Astrocyte (in vitro differentiated cells and primary cell): Measurements from ENCODE around the gene DNAJB6. TPM values are rescaled to one million over a fixed set of nuclear protein-coding genes. Genes with fewer than 3 reads are reported as not detected.

Experiments used
- DNase-seq: peaks from one replicate; pipeline ENCODE4 v3.0.0-alpha.2; 2010; ENCODE audit warnings: low read depth
- FAIRE-seq: peaks from 2 replicates; lab custom pipeline; 2011; peaks lifted over from hg19 to GRCh38; lab: Jason Lieb, UNC
- H2AFZ ChIP-seq: 2 replicates; pipeline ENCODE4 v1.6.0; 2012; ENCODE audit warnings: low read depth, low read length, inconsistent platforms
- H3K27ac ChIP-seq: 2 replicates; pipeline ENCODE4 v1.5.1; 2011; ENCODE audit warnings: low read depth, low read length, inconsistent platforms
- H3K27me3 ChIP-seq: 2 replicates; pipeline ENCODE4 v1.6.0; 2011; ENCODE audit warnings: low read length, inconsistent platforms; ENCODE audit not compliant: insufficient read depth
- H3K36me3 ChIP-seq: 2 replicates; pipeline ENCODE4 v1.5.1; 2011; ENCODE audit warnings: low read length, inconsistent platforms; ENCODE audit not compliant: insufficient read depth
- H3K4me1 ChIP-seq: 2 replicates; pipeline ENCODE4 v1.5.1; 2011; ENCODE audit warnings: low read length, inconsistent platforms; ENCODE audit not compliant: insufficient read depth
- H3K4me2 ChIP-seq: 2 replicates; pipeline ENCODE4 v1.6.0; 2012; ENCODE audit warnings: low read length, inconsistent platforms
- H3K4me3 ChIP-seq: 2 replicates; pipeline ENCODE4 v1.5.1; 2011; ENCODE audit warnings: low read depth, mild to moderate bottlenecking, low read length, inconsistent platforms; ENCODE audit not compliant: insufficient read depth
- H3K79me2 ChIP-seq: 2 replicates; pipeline ENCODE4 v1.6.0; 2012; ENCODE audit warnings: mild to moderate bottlenecking, low read length, inconsistent platforms; ENCODE audit not compliant: insufficient read depth
- H3K9ac ChIP-seq: 2 replicates; pipeline ENCODE4 v1.6.0; 2012; ENCODE audit warnings: mild to moderate bottlenecking, low read length, inconsistent platforms
- H3K9me3 ChIP-seq: 2 replicates; pipeline ENCODE4 v1.5.1; 2012; ENCODE audit warnings: low read depth, mild to moderate bottlenecking, low read length, inconsistent platforms; ENCODE audit not compliant: insufficient read depth
- H4K20me1 ChIP-seq: 2 replicates; pipeline ENCODE4 v1.6.0; 2012; ENCODE audit warnings: low read length, inconsistent platforms; ENCODE audit not compliant: insufficient read depth
- H3K27ac Mint-ChIP-seq: one replicate; pipeline ENCODE4 v1.8.0; 2021; ENCODE audit warnings: mild to moderate bottlenecking, mixed read lengths; ENCODE audit not compliant: unreplicated experiment
- H3K27me3 Mint-ChIP-seq: one replicate; pipeline ENCODE4 v1.8.0; 2021; ENCODE audit warnings: low read depth, mixed read lengths; ENCODE audit not compliant: unreplicated experiment
- H3K36me3 Mint-ChIP-seq: one replicate; pipeline ENCODE4 v1.8.0; 2021; ENCODE audit warnings: low read depth, mixed read lengths; ENCODE audit not compliant: unreplicated experiment
- H3K4me1 Mint-ChIP-seq: one replicate; pipeline ENCODE4 v1.8.0; 2021; ENCODE audit warnings: low read depth, mixed read lengths; ENCODE audit not compliant: unreplicated experiment
- H3K4me3 Mint-ChIP-seq: one replicate; pipeline ENCODE4 v1.8.0; 2021; ENCODE audit warnings: mild to moderate bottlenecking, moderate library complexity, mixed read lengths; ENCODE audit not compliant: unreplicated experiment
- H3K9me3 Mint-ChIP-seq: one replicate; pipeline ENCODE4 v1.8.0; 2021; ENCODE audit warnings: mild to moderate bottlenecking, mixed read lengths; ENCODE audit not compliant: unreplicated experiment
- CTCF ChIP-seq: IDR thresholded peaks from 2 replicates; pipeline ENCODE4 v1.5.1; 2011; ENCODE audit warnings: low read depth, mild to moderate bottlenecking, inconsistent platforms, low read length, moderate library complexity; ENCODE audit not compliant: insufficient read depth
- EZH2 ChIP-seq: IDR thresholded peaks from 2 replicates; pipeline ENCODE4 v1.6.1; 2012; ENCODE audit warnings: mild to moderate bottlenecking, low read length, inconsistent platforms; ENCODE audit not compliant: insufficient read depth
- total RNA-seq: library from RNA; stranded (reverse); gene quantifications from 2 replicates; pipeline ENCODE4 v1.2.1, GENCODE V29; 2021

Gene DNAJB6
- total RNA-seq, 1 donor from 2014 or later: 179 TPM

- Histone ChIP-seq H3K4me1 (peaks cover 20% of the 10 kb centered on the region), H4K20me1 (no peaks in the 10 kb centered on the region), H3K4me2 (peak overlapping the region; percentile 77), H3K9ac (peak overlapping the region; percentile 76), H3K36me3 (no peaks in the 10 kb centered on the region), H3K27ac (peak overlapping the region; percentile 97), H3K79me2 (no peaks in the 10 kb centered on the region), H3K4me3 (peak overlapping the region; percentile 24), H2AFZ (no peak overlapping the region), H3K9me3 (no peaks in the 10 kb centered on the region), H3K27me3 (no peaks in the 10 kb centered on the region)
- peak; percentile 96 for DNase-seq
- FAIRE-seq: no peak
- Mint-ChIP-seq H3K4me1 (peaks cover 26% of the 10 kb centered on the region), H3K27ac (peak overlapping the region; percentile 99), H3K27me3 (peaks cover 2% of the 10 kb centered on the region), H3K36me3 (peaks cover 4% of the 10 kb centered on the region), H3K9me3 (no peaks in the 10 kb centered on the region), H3K4me3 (peak overlapping the region; percentile 74)
- no peak for TF ChIP-seq EZH2
- no peak for TF ChIP-seq CTCF
Measured at GRCh38 chr7:157309988-157310668, 26.7 kb upstream of the DNAJB6 start.

DNA sequence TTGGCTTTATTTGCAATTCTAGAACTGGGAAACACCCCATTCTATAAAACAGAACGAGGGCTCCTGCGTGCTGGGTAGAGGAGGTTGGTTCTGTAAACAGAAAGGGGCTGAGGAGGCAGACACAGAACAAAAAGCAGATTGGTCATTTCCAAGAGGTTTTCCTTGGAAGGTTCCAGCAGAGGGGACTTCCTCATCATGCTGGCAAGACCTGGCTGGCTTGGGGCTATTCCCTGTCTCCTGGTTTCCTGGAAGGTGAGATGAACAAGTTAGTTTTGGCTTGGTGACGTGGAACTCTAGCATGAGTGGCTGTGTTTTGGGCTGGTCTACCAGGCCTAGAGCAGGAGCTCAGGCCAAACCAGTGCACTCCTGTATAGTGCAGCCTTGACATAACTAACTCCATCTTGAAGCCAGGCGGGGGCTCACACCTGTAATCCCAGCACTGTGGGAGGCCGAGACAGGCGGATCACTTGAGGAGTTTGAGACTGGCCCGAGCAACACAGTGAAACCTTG lies 26.1 kb upstream of the DNAJB6 start:
- H3K79me2 ChIP-seq: no peaks in the 10 kb centered on the region
- no peaks in the 10 kb centered on the region for H3K36me3 ChIP-seq
- peak overlapping the region; percentile 77 for H3K4me2 ChIP-seq
- DNase-seq (no peak), FAIRE-seq (no peak)
- no peaks in the 10 kb centered on the region for H3K9me3 ChIP-seq
- Mint-ChIP-seq H3K27me3 (peaks cover 2% of the 10 kb centered on the region), H3K4me3 (no peak overlapping the region), H3K4me1 (peaks cover 26% of the 10 kb centered on the region), H3K9me3 (no peaks in the 10 kb centered on the region), H3K27ac (peak overlapping the region; percentile 99), H3K36me3 (peaks cover 4% of the 10 kb centered on the region)
- peaks cover 20% of the 10 kb centered on the region for H3K4me1 ChIP-seq
- peak overlapping the region; percentile 73 for H3K9ac ChIP-seq
- no peaks in the 10 kb centered on the region for H3K27me3 ChIP-seq
- no peaks in the 10 kb centered on the region for H4K20me1 ChIP-seq
- no peak overlapping the region for H2AFZ ChIP-seq
- H3K27ac ChIP-seq: peak overlapping the region; percentile 97
- no peak overlapping the region for H3K4me3 ChIP-seq
- no peak for TF ChIP-seq CTCF
- TF ChIP-seq EZH2: no peak

GRCh38 chr7:157312941-157313340 lies 23.9 kb upstream of the DNAJB6 start:
- FAIRE-seq (no peak), DNase-seq (no peak)
- no peaks in the 10 kb centered on the region for H4K20me1 ChIP-seq
- H3K79me2 ChIP-seq: no peaks in the 10 kb centered on the region
- no peaks in the 10 kb centered on the region for H3K36me3 ChIP-seq
- TF ChIP-seq CTCF (no peak), EZH2 (no peak)
- H3K9ac ChIP-seq: no peak overlapping the region
- H3K4me1 Mint-ChIP-seq: peaks cover 23% of the 10 kb centered on the region
- no peak overlapping the region for H3K4me3 ChIP-seq
- no peaks in the 10 kb centered on the region for H3K9me3 Mint-ChIP-seq
- H3K27me3 Mint-ChIP-seq: no peaks in the 10 kb centered on the region
- no peak overlapping the region for H3K27ac ChIP-seq
- no peak overlapping the region for H2AFZ ChIP-seq
- H3K9me3 ChIP-seq: no peaks in the 10 kb centered on the region
- H3K27me3 ChIP-seq: no peaks in the 10 kb centered on the region
- no peak overlapping the region for H3K27ac Mint-ChIP-seq
- peaks cover 2% of the 10 kb centered on the region for H3K36me3 Mint-ChIP-seq
- H3K4me2 ChIP-seq: no peak overlapping the region
- H3K4me3 Mint-ChIP-seq: no peak overlapping the region
- peaks cover 21% of the 10 kb centered on the region for H3K4me1 ChIP-seq
